Ishikawa (cell line): ENCODE measurements around the gene TEX35.

Experiments
- CEBPB ChIP-seq: IDR thresholded peaks from 2 replicates; pipeline ENCODE4 v1.6.1; 2012
- CREB1 ChIP-seq: IDR thresholded peaks from 2 replicates; pipeline ENCODE4 v1.6.1; 2012; ENCODE audit warnings: low read depth
- EGR1 ChIP-seq: IDR thresholded peaks from 2 replicates; pipeline ENCODE4 v1.6.1; 2012
- EP300 ChIP-seq: IDR thresholded peaks from 2 replicates; pipeline ENCODE4 v1.6.1; 2012; ENCODE audit warnings: borderline replicate concordance
- FOXM1 ChIP-seq: IDR thresholded peaks from 2 replicates; pipeline ENCODE4 v1.6.1; 2012; ENCODE audit warnings: low read depth, borderline replicate concordance
- MAX ChIP-seq: IDR thresholded peaks from 2 replicates; pipeline ENCODE4 v1.6.1; 2012
- NFIC ChIP-seq: IDR thresholded peaks from 2 replicates; pipeline ENCODE4 v1.6.1; 2012
- RAD21 ChIP-seq: IDR thresholded peaks from 2 replicates; pipeline ENCODE4 v1.6.1; 2012; ENCODE audit warnings: low read depth
- TAF1 ChIP-seq: IDR thresholded peaks from 2 replicates; pipeline ENCODE4 v1.6.1; 2012; ENCODE audit warnings: low read depth, mild to moderate bottlenecking
- TCF12 ChIP-seq: IDR thresholded peaks from 2 replicates; pipeline ENCODE4 v1.6.1; 2012; ENCODE audit warnings: low read depth
- TEAD4 ChIP-seq: IDR thresholded peaks from 2 replicates; pipeline ENCODE4 v1.6.1; 2012
- USF1 ChIP-seq: IDR thresholded peaks from 2 replicates; pipeline ENCODE4 v1.6.1; 2012
- YY1 ChIP-seq: IDR thresholded peaks from 2 replicates; pipeline ENCODE4 v1.6.1; 2012; ENCODE audit warnings: low read depth
- ZBTB7A ChIP-seq: IDR thresholded peaks from 2 replicates; pipeline ENCODE4 v1.6.1; 2012; ENCODE audit warnings: low read depth
- TF ChIP-seq, protein P1 (sequence below): IDR thresholded peaks from 2 replicates; pipeline ENCODE4 v1.6.1; 2012; ENCODE audit warnings: low read depth, mild to moderate bottlenecking

TEX35 gene

DNA sequence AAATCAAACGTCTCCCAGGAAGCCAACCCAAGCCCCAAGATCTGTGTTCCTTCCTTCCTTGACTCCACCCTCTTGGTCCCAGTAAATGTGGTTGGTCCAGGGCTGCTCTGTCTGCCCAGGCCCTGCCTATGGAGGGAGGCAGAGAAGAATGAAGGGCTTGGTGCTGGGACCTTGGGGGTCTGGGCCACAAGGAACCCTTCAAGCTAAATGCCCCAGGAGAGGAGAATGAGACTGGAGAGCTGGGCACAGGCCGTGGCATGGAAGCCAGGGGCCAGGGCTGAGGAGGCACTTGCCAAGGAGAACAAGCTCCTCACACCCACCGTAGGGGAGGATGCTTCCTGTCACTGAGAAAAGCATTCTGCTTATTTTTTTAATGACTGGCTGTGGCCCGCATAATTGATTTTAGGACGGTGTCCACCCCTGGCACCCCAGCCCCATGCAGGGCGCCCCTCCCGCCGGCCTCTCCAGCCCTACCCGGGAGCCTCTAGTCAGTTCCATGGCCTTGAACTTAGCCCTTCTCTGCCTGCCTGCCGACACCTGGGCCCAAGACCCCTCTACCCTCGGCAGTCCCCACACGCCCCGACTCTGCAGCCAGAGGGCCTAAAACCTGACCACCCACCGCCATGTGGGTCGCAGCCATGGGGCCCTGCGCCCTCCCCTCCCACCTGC, 17.0 kb upstream of the TEX35 start:
- no peak for TF ChIP-seq MAX
- TF ChIP-seq CREB1 = no peak
- TF ChIP-seq RAD21 = no peak
- no peak for TF ChIP-seq USF1
- no peak for TF ChIP-seq YY1
- no peak for TF ChIP-seq ZBTB7A
- no peak for TF ChIP-seq EGR1
- no peak for TF ChIP-seq TCF12
- TF ChIP-seq CEBPB = no peak
- TF ChIP-seq TAF1 = no peak
- TF ChIP-seq NFIC = no peak
- TF ChIP-seq FOXM1 = no peak
- TF ChIP-seq TEAD4 = no peak

DNA sequence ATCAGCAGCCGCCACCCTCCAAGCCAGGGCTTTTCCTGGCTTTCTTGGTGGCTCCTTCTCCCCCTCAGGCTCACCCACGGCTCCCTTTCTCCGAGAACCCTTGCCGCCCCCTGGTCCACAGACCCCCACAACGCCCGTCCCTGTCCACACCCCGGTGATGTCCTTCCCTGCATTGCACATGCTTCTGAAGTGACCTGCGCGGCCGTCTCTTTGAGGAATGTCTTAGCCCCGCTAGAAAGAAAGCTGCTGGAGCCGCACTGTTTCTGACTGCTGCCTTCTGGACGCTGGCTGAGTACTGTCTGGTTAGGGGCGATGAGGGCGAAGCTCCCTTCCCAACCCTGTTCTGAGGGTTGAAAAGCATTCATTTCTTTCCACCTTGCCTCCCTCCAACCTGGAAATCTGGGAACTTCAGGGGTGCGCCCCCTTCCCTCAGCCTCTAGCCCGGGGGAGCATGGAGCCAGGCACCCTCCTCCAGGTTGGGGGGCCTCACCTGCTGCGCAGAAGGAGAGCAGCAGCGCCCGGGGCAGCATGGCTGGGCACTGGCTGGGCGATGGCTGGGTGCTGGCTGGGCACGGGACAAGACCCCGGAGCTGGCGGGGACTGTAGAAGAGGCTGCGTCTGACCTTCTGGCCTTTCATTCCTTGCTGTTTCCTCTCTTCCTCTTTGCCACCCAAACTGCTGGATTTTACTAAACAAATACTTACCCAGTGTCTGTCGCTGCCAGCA, 16.3 kb upstream of the TEX35 start, which contains the start of gene CLEC20A:
TSS of gene CLEC20A (minus strand) at position 555 of the 726 bp plus-strand sequence. CDS start at position 530, 25 bp downstream.
- TF ChIP-seq CREB1 = no peak
- TF ChIP-seq CEBPB = no peak
- no peak for TF ChIP-seq YY1
- no peak for TF ChIP-seq TCF12

DNA sequence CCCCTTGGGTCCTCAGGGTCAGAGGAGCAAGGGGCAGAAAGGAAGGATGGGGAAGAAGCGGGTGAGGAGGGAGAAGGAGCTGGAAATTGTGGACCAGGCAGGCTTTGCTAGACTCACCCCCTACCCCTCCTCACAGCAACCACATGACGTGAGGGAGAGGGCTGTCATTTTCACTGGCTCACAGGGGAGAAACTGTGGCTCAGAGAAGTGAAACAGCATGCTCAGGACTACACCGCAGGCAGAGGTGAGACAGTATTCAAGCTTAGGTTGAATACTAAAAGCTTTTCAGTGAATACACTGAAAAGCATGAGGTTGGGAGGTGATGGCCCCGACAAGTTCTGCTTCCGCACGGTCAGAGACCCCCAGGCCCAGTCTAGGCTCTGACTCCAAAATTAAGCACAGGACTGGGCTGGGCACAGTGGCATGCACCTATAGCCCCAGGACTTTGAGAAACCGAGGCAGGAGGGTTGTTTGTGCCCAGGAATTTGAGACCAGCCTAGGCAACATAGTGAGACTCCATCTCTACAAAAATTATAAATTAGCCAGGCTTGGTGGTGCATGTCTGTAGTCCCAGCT, 14.9 kb upstream of the TEX35 start:
- TF ChIP-seq TAF1 (no peak), MAX (no peak), USF1 (no peak), ZBTB7A (no peak), TCF12 (no peak)

GRCh38 chr1:178498896-178499675, 13.8 kb upstream of the TEX35 start:
- TF ChIP-seq TEAD4 = no peak
- TF ChIP-seq EGR1 = no peak
- TF ChIP-seq USF1 = no peak
- TF ChIP-seq EP300 = no peak
- no peak for TF ChIP-seq YY1
- TF ChIP-seq MAX = no peak
- TF ChIP-seq, protein P1, sequence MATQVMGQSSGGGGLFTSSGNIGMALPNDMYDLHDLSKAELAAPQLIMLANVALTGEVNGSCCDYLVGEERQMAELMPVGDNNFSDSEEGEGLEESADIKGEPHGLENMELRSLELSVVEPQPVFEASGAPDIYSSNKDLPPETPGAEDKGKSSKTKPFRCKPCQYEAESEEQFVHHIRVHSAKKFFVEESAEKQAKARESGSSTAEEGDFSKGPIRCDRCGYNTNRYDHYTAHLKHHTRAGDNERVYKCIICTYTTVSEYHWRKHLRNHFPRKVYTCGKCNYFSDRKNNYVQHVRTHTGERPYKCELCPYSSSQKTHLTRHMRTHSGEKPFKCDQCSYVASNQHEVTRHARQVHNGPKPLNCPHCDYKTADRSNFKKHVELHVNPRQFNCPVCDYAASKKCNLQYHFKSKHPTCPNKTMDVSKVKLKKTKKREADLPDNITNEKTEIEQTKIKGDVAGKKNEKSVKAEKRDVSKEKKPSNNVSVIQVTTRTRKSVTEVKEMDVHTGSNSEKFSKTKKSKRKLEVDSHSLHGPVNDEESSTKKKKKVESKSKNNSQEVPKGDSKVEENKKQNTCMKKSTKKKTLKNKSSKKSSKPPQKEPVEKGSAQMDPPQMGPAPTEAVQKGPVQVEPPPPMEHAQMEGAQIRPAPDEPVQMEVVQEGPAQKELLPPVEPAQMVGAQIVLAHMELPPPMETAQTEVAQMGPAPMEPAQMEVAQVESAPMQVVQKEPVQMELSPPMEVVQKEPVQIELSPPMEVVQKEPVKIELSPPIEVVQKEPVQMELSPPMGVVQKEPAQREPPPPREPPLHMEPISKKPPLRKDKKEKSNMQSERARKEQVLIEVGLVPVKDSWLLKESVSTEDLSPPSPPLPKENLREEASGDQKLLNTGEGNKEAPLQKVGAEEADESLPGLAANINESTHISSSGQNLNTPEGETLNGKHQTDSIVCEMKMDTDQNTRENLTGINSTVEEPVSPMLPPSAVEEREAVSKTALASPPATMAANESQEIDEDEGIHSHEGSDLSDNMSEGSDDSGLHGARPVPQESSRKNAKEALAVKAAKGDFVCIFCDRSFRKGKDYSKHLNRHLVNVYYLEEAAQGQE = no peak
- no peak for TF ChIP-seq RAD21
- TF ChIP-seq TAF1 = no peak
- no peak for TF ChIP-seq CEBPB
- no peak for TF ChIP-seq CREB1
- TF ChIP-seq NFIC = no peak
- no peak for TF ChIP-seq ZBTB7A
- no peak for TF ChIP-seq FOXM1
- no peak for TF ChIP-seq TCF12

GRCh38 chr1:178500091-178500770, 12.7 kb upstream of the TEX35 start:
- TF ChIP-seq YY1 (no peak), ZBTB7A (no peak), TCF12 (no peak), EP300 (no peak), CREB1 (no peak), TEAD4 (no peak), FOXM1 (no peak), EGR1 (no peak), USF1 (no peak), CEBPB (no peak), NFIC (no peak), MAX (no peak), TAF1 (no peak), RAD21 (no peak)
- TF ChIP-seq, protein P1 = no peak
